Ishikawa (cell line): Measurements from ENCODE around the gene COL23A1.

Experiments
- CEBPB ChIP-seq: IDR thresholded peaks from 2 replicates; pipeline ENCODE4 v1.6.1; 2012
- CREB1 ChIP-seq: IDR thresholded peaks from 2 replicates; pipeline ENCODE4 v1.6.1; 2012; ENCODE audit warnings: low read depth
- EGR1 ChIP-seq: IDR thresholded peaks from 2 replicates; pipeline ENCODE4 v1.6.1; 2012
- EP300 ChIP-seq: IDR thresholded peaks from 2 replicates; pipeline ENCODE4 v1.6.1; 2012; ENCODE audit warnings: borderline replicate concordance
- FOXM1 ChIP-seq: IDR thresholded peaks from 2 replicates; pipeline ENCODE4 v1.6.1; 2012; ENCODE audit warnings: low read depth, borderline replicate concordance
- NFIC ChIP-seq: IDR thresholded peaks from 2 replicates; pipeline ENCODE4 v1.6.1; 2012
- RAD21 ChIP-seq: IDR thresholded peaks from 2 replicates; pipeline ENCODE4 v1.6.1; 2012; ENCODE audit warnings: low read depth
- TAF1 ChIP-seq: IDR thresholded peaks from 2 replicates; pipeline ENCODE4 v1.6.1; 2012; ENCODE audit warnings: low read depth, mild to moderate bottlenecking
- TCF12 ChIP-seq: IDR thresholded peaks from 2 replicates; pipeline ENCODE4 v1.6.1; 2012; ENCODE audit warnings: low read depth
- TEAD4 ChIP-seq: IDR thresholded peaks from 2 replicates; pipeline ENCODE4 v1.6.1; 2012
- YY1 ChIP-seq: IDR thresholded peaks from 2 replicates; pipeline ENCODE4 v1.6.1; 2012; ENCODE audit warnings: low read depth
- ZBTB7A ChIP-seq: IDR thresholded peaks from 2 replicates; pipeline ENCODE4 v1.6.1; 2012; ENCODE audit warnings: low read depth
- TF ChIP-seq, protein P1 (sequence below): IDR thresholded peaks from 2 replicates; pipeline ENCODE4 v1.6.1; 2012
- TF ChIP-seq, protein P2 (sequence below): IDR thresholded peaks from 2 replicates; pipeline ENCODE4 v1.6.1; 2012
- TF ChIP-seq, protein P3 (sequence below): IDR thresholded peaks from 2 replicates; pipeline ENCODE4 v1.6.1; 2012; ENCODE audit warnings: low read depth, mild to moderate bottlenecking

The COL23A1 gene

DNA sequence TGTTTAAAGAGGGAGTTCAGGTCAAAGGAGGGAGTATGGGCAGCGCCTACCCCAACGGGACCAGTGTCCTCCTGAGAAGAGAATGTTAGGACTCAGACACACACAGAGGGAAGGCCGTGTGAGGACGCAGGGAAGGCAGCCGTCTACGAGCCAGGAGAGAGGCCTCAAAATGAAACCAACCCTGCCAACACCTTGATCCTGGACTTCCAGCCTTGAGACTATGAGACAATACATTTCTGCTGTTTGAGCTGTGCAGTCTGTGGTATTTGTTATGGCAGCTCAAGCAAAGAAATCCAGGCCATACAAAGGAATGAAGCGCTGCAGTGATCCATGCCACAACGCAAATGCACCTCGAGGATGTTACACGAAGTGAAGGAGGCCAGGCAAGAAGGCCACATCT is 97.9 kb downstream of the COL23A1 start:
- no peak for TF ChIP-seq TAF1
- TF ChIP-seq CEBPB = no peak
- no peak for TF ChIP-seq TCF12
- TF ChIP-seq, protein P1, sequence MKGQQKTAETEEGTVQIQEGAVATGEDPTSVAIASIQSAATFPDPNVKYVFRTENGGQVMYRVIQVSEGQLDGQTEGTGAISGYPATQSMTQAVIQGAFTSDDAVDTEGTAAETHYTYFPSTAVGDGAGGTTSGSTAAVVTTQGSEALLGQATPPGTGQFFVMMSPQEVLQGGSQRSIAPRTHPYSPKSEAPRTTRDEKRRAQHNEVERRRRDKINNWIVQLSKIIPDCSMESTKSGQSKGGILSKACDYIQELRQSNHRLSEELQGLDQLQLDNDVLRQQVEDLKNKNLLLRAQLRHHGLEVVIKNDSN = no peak
- TF ChIP-seq, protein P2, sequence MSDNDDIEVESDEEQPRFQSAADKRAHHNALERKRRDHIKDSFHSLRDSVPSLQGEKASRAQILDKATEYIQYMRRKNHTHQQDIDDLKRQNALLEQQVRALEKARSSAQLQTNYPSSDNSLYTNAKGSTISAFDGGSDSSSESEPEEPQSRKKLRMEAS = no peak
- TF ChIP-seq TEAD4 = no peak
- TF ChIP-seq, protein P3, sequence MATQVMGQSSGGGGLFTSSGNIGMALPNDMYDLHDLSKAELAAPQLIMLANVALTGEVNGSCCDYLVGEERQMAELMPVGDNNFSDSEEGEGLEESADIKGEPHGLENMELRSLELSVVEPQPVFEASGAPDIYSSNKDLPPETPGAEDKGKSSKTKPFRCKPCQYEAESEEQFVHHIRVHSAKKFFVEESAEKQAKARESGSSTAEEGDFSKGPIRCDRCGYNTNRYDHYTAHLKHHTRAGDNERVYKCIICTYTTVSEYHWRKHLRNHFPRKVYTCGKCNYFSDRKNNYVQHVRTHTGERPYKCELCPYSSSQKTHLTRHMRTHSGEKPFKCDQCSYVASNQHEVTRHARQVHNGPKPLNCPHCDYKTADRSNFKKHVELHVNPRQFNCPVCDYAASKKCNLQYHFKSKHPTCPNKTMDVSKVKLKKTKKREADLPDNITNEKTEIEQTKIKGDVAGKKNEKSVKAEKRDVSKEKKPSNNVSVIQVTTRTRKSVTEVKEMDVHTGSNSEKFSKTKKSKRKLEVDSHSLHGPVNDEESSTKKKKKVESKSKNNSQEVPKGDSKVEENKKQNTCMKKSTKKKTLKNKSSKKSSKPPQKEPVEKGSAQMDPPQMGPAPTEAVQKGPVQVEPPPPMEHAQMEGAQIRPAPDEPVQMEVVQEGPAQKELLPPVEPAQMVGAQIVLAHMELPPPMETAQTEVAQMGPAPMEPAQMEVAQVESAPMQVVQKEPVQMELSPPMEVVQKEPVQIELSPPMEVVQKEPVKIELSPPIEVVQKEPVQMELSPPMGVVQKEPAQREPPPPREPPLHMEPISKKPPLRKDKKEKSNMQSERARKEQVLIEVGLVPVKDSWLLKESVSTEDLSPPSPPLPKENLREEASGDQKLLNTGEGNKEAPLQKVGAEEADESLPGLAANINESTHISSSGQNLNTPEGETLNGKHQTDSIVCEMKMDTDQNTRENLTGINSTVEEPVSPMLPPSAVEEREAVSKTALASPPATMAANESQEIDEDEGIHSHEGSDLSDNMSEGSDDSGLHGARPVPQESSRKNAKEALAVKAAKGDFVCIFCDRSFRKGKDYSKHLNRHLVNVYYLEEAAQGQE = no peak
- no peak for TF ChIP-seq CREB1
- no peak for TF ChIP-seq RAD21
- no peak for TF ChIP-seq EGR1
- TF ChIP-seq EP300 = no peak
- TF ChIP-seq NFIC = no peak
- TF ChIP-seq YY1 = no peak
- TF ChIP-seq ZBTB7A = no peak

DNA sequence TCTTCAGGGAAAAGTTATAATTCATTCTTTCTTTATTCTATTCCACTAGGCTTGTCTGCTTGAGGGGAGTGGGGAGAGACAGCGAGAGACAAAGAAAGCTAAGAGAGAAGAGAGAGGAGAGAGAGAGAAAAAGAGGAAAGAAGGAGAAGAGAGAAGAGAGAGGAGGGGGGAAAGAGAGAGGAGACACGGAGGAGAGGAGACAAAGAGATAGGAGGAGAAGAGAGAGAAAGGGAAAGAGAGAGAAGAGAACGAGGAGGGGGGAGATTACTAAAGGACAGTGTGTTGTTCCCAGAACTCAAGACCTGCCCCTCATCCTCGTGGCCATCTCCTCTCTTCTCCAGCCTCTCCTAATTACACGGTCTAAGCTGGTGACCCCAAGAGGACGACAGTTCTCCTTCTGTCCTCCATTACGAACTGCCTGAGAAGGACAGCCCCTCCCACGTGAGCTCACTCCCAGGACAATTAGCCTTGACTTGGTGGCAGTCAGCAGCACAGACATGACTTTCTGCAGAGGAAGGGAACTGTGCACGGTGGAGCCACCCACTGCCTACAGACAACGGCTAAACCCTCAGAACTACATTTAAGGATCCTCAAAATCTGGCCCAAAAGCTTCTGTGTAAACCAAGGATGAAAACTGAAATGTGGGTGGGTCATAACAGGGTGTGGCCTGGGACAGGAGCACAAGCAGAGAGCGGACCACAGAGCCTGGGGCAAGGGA is 99.1 kb downstream of the COL23A1 start:
- no peak for TF ChIP-seq TCF12
- no peak for TF ChIP-seq NFIC

DNA sequence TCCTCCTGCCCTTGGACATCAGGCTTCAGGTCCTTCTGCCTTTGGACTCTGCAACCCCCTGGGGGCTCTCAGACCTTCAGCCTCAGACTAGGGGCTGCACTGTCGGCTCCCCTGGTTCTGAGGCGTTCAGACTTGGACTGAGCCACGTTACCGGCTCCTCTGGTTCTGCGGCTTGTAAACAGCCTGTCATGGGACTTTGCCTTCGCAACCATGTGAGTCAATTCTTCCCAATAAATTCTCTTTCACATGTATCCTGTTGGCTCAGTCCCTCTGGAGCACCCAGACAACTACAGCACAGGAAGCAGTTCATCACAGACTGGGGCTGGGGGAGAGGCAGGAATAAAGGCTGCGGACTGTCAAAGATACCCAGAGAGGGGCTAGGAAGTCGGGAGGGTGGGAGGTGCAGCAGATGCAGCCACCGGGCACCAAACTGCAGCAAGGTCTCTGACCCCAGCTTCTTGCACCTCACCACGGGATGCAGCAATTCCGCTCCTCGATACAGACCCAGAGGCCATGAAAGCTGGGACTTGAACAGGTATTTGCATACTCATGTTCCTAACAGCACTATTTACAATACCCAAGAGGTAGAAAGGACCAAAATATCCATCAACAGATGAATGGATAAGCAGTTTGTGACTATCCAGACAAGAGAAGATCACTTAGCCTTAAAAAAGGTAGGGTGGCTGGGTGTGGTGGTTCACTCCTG is 100.8 kb downstream of the COL23A1 start:
- TF ChIP-seq TCF12 (no peak), EP300 (no peak), TAF1 (no peak), ZBTB7A (no peak), CREB1 (no peak), EGR1 (no peak), RAD21 (no peak), CEBPB (no peak), TEAD4 (no peak), YY1 (no peak), FOXM1 (no peak), NFIC (no peak)
- TF ChIP-seq, protein P2 = no peak
- TF ChIP-seq, protein P3 = no peak
- TF ChIP-seq, protein P1 = no peak

DNA sequence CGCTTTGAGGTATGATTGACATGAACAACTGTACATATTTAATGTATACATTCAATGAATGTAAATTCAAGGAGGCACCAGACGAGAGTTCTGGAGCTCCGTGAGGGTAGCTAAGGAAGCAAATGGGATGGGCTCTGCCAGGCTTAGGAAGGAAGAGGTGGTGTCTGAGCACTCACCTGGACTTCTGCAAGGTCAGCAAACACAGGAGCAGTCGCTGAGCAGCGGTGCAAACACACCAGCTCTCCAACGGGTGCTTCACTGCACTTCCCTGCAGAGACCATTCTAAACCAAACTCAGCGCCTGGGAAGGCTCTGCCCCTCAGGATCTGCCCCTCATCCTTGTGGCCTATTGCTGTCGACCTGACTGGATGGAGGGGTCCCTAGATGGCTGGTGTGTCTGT is 101.5 kb downstream of the COL23A1 start:
- TF ChIP-seq FOXM1 (no peak), TAF1 (no peak), NFIC (no peak), YY1 (no peak), ZBTB7A (no peak), EP300 (no peak), TCF12 (no peak)

DNA sequence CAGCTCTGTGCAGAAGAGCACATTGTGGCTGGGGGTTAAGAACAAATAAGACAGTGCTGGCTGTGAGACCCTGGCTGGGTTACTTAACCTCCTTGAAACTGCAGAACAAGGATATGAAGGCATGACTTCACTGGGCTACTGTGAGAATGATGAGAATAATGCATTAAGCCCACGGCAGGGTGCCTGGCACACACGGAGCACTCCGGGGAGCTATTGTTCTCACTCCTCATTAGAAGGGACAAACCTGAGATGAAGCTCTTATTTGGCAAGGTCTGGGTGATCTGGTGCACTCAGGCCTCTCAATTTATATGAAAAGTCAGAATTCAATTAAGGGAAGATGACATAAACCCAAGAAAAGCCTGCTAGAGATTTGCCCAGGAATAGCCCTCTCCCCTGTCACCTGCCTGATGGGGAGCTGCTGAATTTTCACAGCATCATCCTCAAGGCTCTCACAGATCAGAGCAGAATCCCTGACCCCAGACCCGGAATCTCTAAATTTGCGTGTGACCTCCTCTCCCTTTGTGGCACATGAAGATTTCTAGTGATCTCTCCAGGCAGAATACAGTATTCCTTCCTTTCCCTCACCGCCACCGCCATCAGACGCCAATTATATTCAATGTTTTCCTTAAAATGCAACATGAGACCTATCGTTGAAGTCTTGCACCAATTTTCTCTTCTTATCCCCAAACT is 102.1 kb downstream of the COL23A1 start:
- TF ChIP-seq NFIC (peak; percentile 98), TEAD4 (peak; percentile 79), ZBTB7A (no peak; the same call in 1 of the 2 replicates), RAD21 (peak; percentile 12; the same call in 1 of the 2 replicates), TAF1 (no peak), FOXM1 (peak; percentile 69), CEBPB (peak; percentile 45; the same call in 1 of the 2 replicates), CREB1 (no peak), TCF12 (peak; percentile 91), EGR1 (no peak), EP300 (peak; percentile 85), YY1 (0 out of 2 replicates have a peak, but pooled peaks have one; percentile 11)
- TF ChIP-seq, protein P3 = no peak
- TF ChIP-seq, protein P2 = peak; percentile 35; the same call in 1 of the 2 replicates
- TF ChIP-seq, protein P1 = no peak
